OCI-LY7 (cell line): ENCODE data around the gene PKN3. TPM values are rescaled to one million over a fixed set of nuclear protein-coding genes. Genes with fewer than 3 reads are reported as not detected.

Experiments
- BruUV-seq: library from RNA; stranded (reverse); fragments of 400-500 nt; replicated peaks from 2 replicates; lab custom pipeline; 2021; lab: Mats Ljungman, UMichigan
- CTCF ChIA-PET: fragments of 300-600 bp; sonication (Branson Sonifier 250); formaldehyde crosslinking; loops from one replicate; lab custom pipeline; 2022; ENCODE audit warnings: antibody characterized with exemption; ENCODE audit not compliant: unreplicated experiment; lab: Charles Lee
- POLR2A ChIA-PET: fragments of 300-600 bp; sonication (Branson Sonifier 250); formaldehyde crosslinking; loops from one replicate; lab custom pipeline; 2022; ENCODE audit warnings: antibody characterized with exemption; lab: Charles Lee
- DNase-seq: peaks from one replicate; pipeline ENCODE4 v3.0.0-alpha.2; 2015; ENCODE audit warnings: low spot score
- H2AFZ ChIP-seq: fragments of 200-600 bp; sonication (generic), shearing (Covaris generic); 2 replicates; pipeline ENCODE4 v1.6.1; 2014; ENCODE audit warnings: mild to moderate bottlenecking, antibody characterized with exemption, low read length, moderate library complexity
- H3K27ac ChIP-seq: fragments of 200-600 bp; sonication (generic); 2 replicates; pipeline ENCODE4 v1.5.1; 2014; ENCODE audit warnings: mixed run types, low read depth, mild to moderate bottlenecking, moderate library complexity, low read length, inconsistent platforms; ENCODE audit not compliant: poor library complexity, severe bottlenecking
- H3K36me3 ChIP-seq: fragments of 200-600 bp; sonication (generic); 2 replicates; pipeline ENCODE4 v1.6.1; 2014; ENCODE audit warnings: mild to moderate bottlenecking, antibody characterized with exemption, low read length, moderate library complexity, mixed read lengths; ENCODE audit not compliant: insufficient read depth
- H3K4me1 ChIP-seq: fragments of 200-600 bp; sonication (generic); 2 replicates; pipeline ENCODE4 v1.5.1; 2014; ENCODE audit warnings: mild to moderate bottlenecking, low read length; ENCODE audit not compliant: insufficient read depth, poor library complexity, severe bottlenecking
- H3K4me2 ChIP-seq: fragments of 200-600 bp; sonication (generic); 2 replicates; pipeline ENCODE4 v1.6.1; 2014; ENCODE audit warnings: mild to moderate bottlenecking, low read length
- H3K4me3 ChIP-seq: fragments of 200-600 bp; sonication (generic); 2 replicates; pipeline ENCODE4 v1.5.1; 2014; ENCODE audit warnings: mild to moderate bottlenecking, low read depth, low read length; ENCODE audit not compliant: poor library complexity, severe bottlenecking
- H3K79me2 ChIP-seq: fragments of 200-600 bp; sonication (generic); 2 replicates; pipeline ENCODE4 v1.6.1; 2016; ENCODE audit warnings: low read depth, mild to moderate bottlenecking, low read length, moderate library complexity, mixed read lengths; ENCODE audit not compliant: insufficient read depth
- H3K9me2 ChIP-seq: fragments of 200-600 bp; sonication (generic); 2 replicates; pipeline ENCODE4 v1.6.1; 2016; ENCODE audit warnings: mild to moderate bottlenecking, low read length, mixed read lengths; ENCODE audit not compliant: insufficient read depth
- H3K9me3 ChIP-seq: fragments of 200-600 bp; sonication (generic); 2 replicates; pipeline ENCODE4 v1.6.1; 2014; ENCODE audit warnings: mild to moderate bottlenecking, mixed run types, low read length, mixed read lengths
- H4K20me1 ChIP-seq: fragments of 200-600 bp; sonication (generic); 2 replicates; pipeline ENCODE4 v1.6.1; 2014; ENCODE audit warnings: mild to moderate bottlenecking, antibody characterized with exemption, low read length, moderate library complexity, mixed read lengths; ENCODE audit not compliant: insufficient read depth
- CTCF ChIP-seq: fragments of 200-600 bp; sonication (generic); conservative IDR thresholded peaks from 2 replicates; pipeline ENCODE4 v1.5.1; 2014; ENCODE audit warnings: mild to moderate bottlenecking, antibody characterized with exemption, low read length, moderate library complexity, mixed read lengths
- EZH2phosphoT487 ChIP-seq: fragments of 200-600 bp; sonication (generic); IDR thresholded peaks from 2 replicates; pipeline ENCODE4 v1.6.1; 2018; ENCODE audit warnings: low read depth, borderline replicate concordance, mild to moderate bottlenecking, mixed run types, antibody characterized with exemption, low read length, moderate library complexity, mixed read lengths
- intact Hi-C: fragments of 100-400 bp; cut with micrococcal nuclease; formaldehyde crosslinking; loops from one replicate; pipeline ENCODE4 v1.10.0; 2022; ENCODE audit not compliant: unreplicated experiment
- total RNA-seq, 2 experiments: library from RNA; depleted of rRNA in 1 of 2; stranded (reverse); fragments of >200 nt in 1 of 2; shearing (Covaris generic) in 1 of 2; gene quantifications; 2 replicates each; pipeline ENCODE4 v1.2.3, GENCODE V29; 2014 to 2022

Gene PKN3
- total RNA-seq, 2 experiments from 2014 or later: 1.5 to 3.3 TPM

GRCh38 chr9:128723352-128723865 lies 21.1 kb downstream of the PKN3 start:
- peaks cover 5% of the 10 kb centered on the region; the same call in 1 of the 2 replicates for H3K79me2 ChIP-seq
- H3K4me3 ChIP-seq: peak overlapping the region; percentile 90
- POLR2A ChIA-PET: interaction anchor here (0.6 to 1.6 kb wide), 7 partner anchors 26 to 391 kb away, joined by 3 to 7 read pairs (median 3); partner anchors contain the start of genes KYAT1 and LRRC8A
- BruUV-seq: TSS peak; percentile 85
- DNase-seq: no peak
- peak overlapping the region; percentile 94 for H3K4me2 ChIP-seq
- H3K9me3 ChIP-seq: no peaks in the 10 kb centered on the region
- no peaks in the 10 kb centered on the region; the same call in 1 of the 2 replicates for H3K36me3 ChIP-seq
- no peak for TF ChIP-seq EZH2phosphoT487
- no peak for TF ChIP-seq CTCF
- H4K20me1 ChIP-seq: no peaks in the 10 kb centered on the region
- no peaks in the 10 kb centered on the region for H3K9me2 ChIP-seq
- peaks cover 29% of the 10 kb centered on the region for H3K4me1 ChIP-seq
- peak overlapping the region; percentile 18 for H3K27ac ChIP-seq
- CTCF ChIA-PET: no interaction called here
- H2AFZ ChIP-seq: peak overlapping the region; percentile 22; the same call in 1 of the 2 replicates
- intact Hi-C loops: loop anchor here (5.0 to 10.0 kb wide), 4 partner anchors 79 to 266 kb away; partner anchors contain the start of genes ODF2, PHYHD1 and SPTAN1

- Histone ChIP-seq H3K36me3 (no peaks in the 10 kb centered on the region; the same call in 1 of the 2 replicates), H4K20me1 (no peaks in the 10 kb centered on the region), H3K4me2 (peak within 1 kb of the TSS; percentile 94), H3K27ac (peak within 1 kb of the TSS; percentile 26), H3K79me2 (peaks cover 5% of the 10 kb centered on the region; the same call in 1 of the 2 replicates), H3K4me3 (peak within 1 kb of the TSS; percentile 90), H3K9me3 (no peaks in the 10 kb centered on the region), H3K9me2 (no peaks in the 10 kb centered on the region), H2AFZ (peak within 1 kb of the TSS; percentile 62; the same call in 1 of the 2 replicates), H3K4me1 (peaks cover 29% of the 10 kb centered on the region)
- CTCF ChIA-PET: interaction anchor here (0.5 kb wide), 1 partner anchor 22 kb away, joined by 3 read pairs; no protein-coding TSS in a partner anchor
- intact Hi-C loops: loop anchor here (1.0 to 10.0 kb wide), 6 partner anchors 47 to 267 kb away; partner anchors contain the start of genes ENDOG, ODF2, PHYHD1 and SPTAN1
- POLR2A ChIA-PET: interaction anchor here (0.6 to 1.6 kb wide), 16 partner anchors 9 to 390 kb away, joined by 3 to 7 read pairs (median 3); partner anchors contain the start of genes DOLPP1, KYAT1, LRRC8A and ZER1
- BruUV-seq: no TSS peak
- peak; percentile 100 for DNase-seq
- TF ChIP-seq EZH2phosphoT487: no peak
- TF ChIP-seq CTCF: no peak
Observed at GRCh38 chr9:128723866-128724743, 21.8 kb downstream of the PKN3 start, which contains the start of gene ZDHHC12. ZDHHC12 (minus strand) TSS chr9:128724127; CDS start chr9:128724093, 34 bp downstream.
